BJ (cell line): ENCODE results near the gene MAPK10. TPM values are rescaled to one million over a fixed set of nuclear protein-coding genes. Genes with fewer than 3 reads are reported as not detected.

Experiments used
- CTCF ChIA-PET: fragments of 350-600 bp; formaldehyde crosslinking; extraction: SDS; loops from one replicate; lab custom pipeline; 2021; ENCODE audit warnings: antibody characterized with exemption, inconsistent platforms; lab: Yijun Ruan, JAX
- POLR2A ChIA-PET: fragments of 300-600 bp; sonication (Branson Sonifier 250); formaldehyde crosslinking; extraction: SDS; loops from one replicate; lab custom pipeline; 2021; ENCODE audit warnings: antibody characterized with exemption; lab: Charles Lee
- DNase-seq: peaks from one replicate; pipeline ENCODE4 v3.0.0-alpha.2; 2011; ENCODE audit warnings: low read depth
- H3K27me3 ChIP-seq: 2 replicates; pipeline ENCODE4 v1.6.0; 2011; ENCODE audit warnings: low read length; ENCODE audit not compliant: control insufficient read depth, insufficient read depth
- H3K36me3 ChIP-seq: 2 replicates; pipeline ENCODE4 v1.5.1; 2011; ENCODE audit warnings: low read length; ENCODE audit not compliant: control insufficient read depth, insufficient read depth
- H3K4me3 ChIP-seq: 2 replicates; pipeline ENCODE4 v1.5.1; 2011; ENCODE audit warnings: low read depth, mild to moderate bottlenecking, control low read depth, low read length
- CTCF ChIP-seq: IDR thresholded peaks from 2 replicates; pipeline ENCODE4 v1.5.1; 2011; ENCODE audit warnings: low read depth, mild to moderate bottlenecking, control low read depth, inconsistent platforms, low read length, moderate library complexity; ENCODE audit not compliant: insufficient read depth
- polyA plus RNA-seq: library from polyadenylated mRNA; depleted of rRNA; stranded (reverse); fragments of >200 nt; gene quantifications from 2 replicates; pipeline ENCODE4 v1.2.3, GENCODE V29; 2011

The MAPK10 gene
- polyA plus RNA-seq, 1 experiment, result 0.86 TPM

GRCh38 chr4:86326400-86326799, 33.5 kb downstream of the MAPK10 start:
- no peak for DNase-seq
- Histone ChIP-seq H3K4me3 (no peak overlapping the region), H3K27me3 (no peaks in the 10 kb centered on the region), H3K36me3 (no peaks in the 10 kb centered on the region)
- TF ChIP-seq CTCF, result no peak
- ChIA-PET CTCF (no interaction called here), POLR2A (interaction anchor here (0.5 kb wide), 1 partner anchor 19 kb away, joined by 4 read pairs; no protein-coding TSS in a partner anchor)

GRCh38 chr4:86319390-86319789, 40.5 kb downstream of the MAPK10 start:
- POLR2A ChIA-PET, result no interaction called here
- no peak for TF ChIP-seq CTCF
- DNase-seq, result no peak
- Histone ChIP-seq H3K36me3 (no peaks in the 10 kb centered on the region), H3K4me3 (no peak overlapping the region), H3K27me3 (no peaks in the 10 kb centered on the region)
- CTCF ChIA-PET, result no interaction called here

GRCh38 chr4:86315579-86315978, 44.3 kb downstream of the MAPK10 start:
- DNase-seq, result no peak
- H3K27me3 ChIP-seq, result no peaks in the 10 kb centered on the region
- POLR2A ChIA-PET, result no interaction called here
- no peaks in the 10 kb centered on the region for H3K36me3 ChIP-seq
- CTCF ChIA-PET, result no interaction called here
- H3K4me3 ChIP-seq, result no peak overlapping the region
- TF ChIP-seq CTCF, result no peak

DNA sequence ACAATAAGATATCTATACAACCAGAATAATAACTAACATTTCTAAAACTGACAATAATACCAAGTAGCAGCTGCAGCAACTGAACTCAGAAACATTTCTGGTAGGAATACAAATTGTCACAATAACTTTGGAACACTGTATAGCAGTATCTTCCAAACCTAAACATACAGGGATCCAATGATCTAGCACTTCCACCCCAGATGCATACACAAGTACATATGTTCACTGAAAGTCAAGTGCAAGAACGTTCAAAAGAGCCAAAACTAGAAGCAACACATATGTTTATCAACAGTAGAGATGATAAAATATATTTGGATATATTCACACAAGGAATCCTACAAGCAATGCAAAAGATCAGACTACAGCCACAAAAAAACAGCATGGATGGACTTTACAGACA, 46.2 kb downstream of the MAPK10 start:
- TF ChIP-seq CTCF, result no peak
- ChIA-PET CTCF (no interaction called here), POLR2A (no interaction called here)
- Histone ChIP-seq H3K36me3 (no peaks in the 10 kb centered on the region), H3K27me3 (no peaks in the 10 kb centered on the region), H3K4me3 (no peak overlapping the region)
- no peak for DNase-seq

- POLR2A ChIA-PET, result interaction anchor here (0.5 kb wide), 1 partner anchor 9 kb away, joined by 5 read pairs; no protein-coding TSS in a partner anchor
- no peak for DNase-seq
- no peak overlapping the region for H3K4me3 ChIP-seq
- H3K36me3 ChIP-seq, result no peaks in the 10 kb centered on the region
- TF ChIP-seq CTCF, result no peak
- CTCF ChIA-PET, result interaction anchor here (1.0 kb wide), 2 partner anchors 10 to 16 kb away, joined by 3 to 4 read pairs; no protein-coding TSS in a partner anchor
- no peaks in the 10 kb centered on the region for H3K27me3 ChIP-seq
These were observed 52.4 kb downstream of the MAPK10 start for GRCh38 chr4:86307432-86307831.
